GM21825 (cell line): Measurements from ENCODE around the gene MYT1.

Experiments
- ATAC-seq: cut with Tn5 transposase; IDR thresholded peaks from one replicate; pipeline ENCODE4 v1.9.1; 2021; ENCODE audit warnings: mild to moderate bottlenecking, moderate library complexity; ENCODE audit not compliant: unreplicated experiment

Gene MYT1

DNA sequence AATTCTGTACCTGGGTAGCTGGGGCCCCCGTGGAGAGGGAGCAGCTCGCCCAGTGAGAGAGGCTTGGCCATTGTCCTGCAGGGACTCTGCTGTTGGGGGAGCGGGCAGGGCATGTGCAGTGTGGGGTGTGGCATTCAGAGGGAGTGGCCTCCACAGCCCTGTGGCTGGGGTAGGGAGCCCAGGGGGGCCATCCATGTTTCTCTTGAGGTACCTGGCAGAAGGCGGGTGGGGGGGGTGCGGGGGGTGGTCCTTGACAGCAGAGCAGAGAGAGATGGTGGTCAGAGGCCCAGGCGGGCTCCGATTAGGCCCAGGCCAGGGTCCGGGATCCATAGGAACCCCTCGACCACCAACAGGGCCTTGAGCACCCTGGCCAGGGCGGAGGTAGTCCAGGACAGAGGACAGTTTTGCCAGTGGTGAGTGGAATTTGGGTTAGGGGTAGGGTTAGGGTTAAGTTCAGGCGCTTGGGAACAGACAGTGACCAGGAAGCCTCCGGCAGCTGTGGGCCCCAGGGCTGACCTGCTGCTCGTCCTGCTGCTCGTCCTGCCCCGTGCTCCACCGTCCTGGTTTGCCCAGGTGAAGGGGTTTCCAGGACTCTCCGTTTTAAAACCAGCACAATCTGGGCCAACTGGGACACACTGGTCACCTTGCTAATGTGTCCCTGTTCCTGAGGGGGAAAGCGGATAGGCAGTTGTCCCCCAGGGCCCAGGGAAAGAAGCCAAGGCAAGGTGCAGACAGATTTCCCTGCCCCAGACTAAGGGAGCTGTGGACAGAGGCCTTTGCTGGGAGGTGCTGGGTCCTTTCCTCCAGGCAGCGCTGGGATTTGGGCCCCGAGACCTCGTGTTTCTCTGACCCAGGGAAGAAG lies 24.8 kb upstream of the MYT1 start:
- ATAC-seq: no peak

DNA sequence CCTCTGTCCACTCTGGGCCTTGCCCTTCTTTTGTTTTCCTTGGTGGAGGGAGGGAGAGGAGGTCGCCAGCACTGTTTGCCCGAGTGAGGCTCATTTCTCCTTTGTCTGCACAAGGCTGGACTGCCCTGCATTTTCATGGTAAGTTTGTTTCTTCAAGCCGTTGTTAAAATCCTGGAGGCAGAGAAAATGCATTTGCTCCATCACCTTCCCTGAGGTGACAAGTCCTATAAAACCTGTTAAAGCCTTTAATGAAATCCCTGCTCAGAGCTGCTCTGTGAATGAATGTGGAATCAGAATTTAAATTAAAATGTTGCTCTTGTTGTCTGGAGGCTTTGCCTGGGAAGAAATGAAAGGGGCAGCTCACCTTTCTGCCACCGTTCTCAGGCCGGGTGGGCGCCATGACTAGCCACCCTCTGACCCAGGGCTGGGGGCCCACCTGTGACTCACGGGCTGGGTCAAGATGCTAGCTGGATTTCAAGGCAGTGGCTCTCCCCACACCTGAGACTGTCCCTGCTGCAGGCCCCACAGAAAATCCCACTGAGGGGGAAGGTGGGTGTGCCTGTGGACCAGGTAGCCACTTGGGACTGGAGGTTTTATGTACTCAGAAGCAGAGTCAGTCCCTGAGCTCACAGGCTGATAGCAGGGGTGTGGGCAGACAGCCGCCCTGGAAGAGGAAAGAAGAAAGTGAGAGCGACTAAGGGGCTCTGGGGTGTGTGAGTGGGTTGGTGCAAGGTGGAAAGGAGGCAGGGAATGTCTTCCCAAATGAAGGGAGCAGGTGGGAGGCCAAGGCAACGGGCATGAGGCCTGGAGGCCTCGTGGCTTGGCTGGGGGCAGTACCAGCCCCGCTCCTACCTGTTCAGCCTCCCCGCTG lies 24.0 kb upstream of the MYT1 start:
- no peak for ATAC-seq

GRCh38 chr20:64140956-64141355 lies 23.3 kb upstream of the MYT1 start:
- ATAC-seq: no peak

DNA sequence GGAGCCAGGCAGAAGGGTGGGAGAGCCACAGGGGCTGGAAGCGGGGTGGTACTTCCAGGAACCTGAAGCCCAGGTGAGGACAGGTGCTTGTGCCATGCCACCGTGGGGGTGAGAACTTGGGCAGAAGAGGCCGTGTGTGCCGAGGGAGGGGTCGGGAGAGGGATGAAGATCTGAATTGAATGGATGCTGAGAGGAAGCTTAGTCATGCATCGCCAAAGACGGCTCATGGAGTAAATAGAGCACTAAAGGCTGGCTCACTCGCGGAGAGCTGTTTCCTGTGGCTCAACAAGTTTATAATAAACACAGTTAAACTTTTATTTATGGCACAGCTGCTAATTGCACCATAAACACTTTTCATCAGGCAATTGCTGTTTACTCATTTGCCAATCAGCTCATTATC lies 21.7 kb upstream of the MYT1 start:
- no peak for ATAC-seq

DNA sequence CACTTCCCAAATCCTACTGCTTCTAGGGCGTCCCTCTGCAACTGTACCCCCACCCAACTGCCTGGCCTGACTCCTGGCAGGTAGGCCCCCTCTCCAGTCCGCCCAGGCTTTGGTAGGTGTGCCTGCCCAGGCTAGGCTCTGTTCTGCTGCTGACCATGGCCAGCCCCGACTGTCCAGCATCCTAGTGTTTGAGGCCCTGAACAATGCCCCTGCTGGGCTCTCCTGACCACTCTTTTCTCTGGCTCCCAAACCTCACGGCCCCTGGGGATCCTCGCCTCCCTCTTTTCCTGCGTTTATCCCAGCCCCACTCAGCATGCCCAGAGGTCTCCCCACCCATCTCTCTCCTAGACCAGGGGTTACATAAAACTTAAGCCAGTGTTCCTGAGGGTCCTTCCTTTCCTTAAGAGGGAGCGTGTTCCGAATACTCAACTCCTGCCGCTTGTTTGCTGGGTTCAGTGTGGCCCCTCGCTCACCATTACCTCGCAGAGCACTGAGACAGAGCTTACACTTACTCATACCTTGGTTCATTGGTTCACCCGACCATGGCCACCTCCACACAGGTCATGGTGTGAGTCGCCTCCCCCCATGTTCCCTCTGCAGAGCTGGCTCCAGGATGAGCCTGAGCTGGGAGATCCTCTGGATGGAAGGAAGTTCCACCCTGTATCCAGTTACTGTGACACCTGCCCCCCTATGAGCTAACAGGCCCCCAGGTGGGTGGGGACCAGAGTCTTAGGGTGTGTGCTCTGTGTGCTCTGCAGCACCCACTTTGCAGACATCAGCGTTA lies 21.0 kb upstream of the MYT1 start:
- ATAC-seq: no peak

DNA sequence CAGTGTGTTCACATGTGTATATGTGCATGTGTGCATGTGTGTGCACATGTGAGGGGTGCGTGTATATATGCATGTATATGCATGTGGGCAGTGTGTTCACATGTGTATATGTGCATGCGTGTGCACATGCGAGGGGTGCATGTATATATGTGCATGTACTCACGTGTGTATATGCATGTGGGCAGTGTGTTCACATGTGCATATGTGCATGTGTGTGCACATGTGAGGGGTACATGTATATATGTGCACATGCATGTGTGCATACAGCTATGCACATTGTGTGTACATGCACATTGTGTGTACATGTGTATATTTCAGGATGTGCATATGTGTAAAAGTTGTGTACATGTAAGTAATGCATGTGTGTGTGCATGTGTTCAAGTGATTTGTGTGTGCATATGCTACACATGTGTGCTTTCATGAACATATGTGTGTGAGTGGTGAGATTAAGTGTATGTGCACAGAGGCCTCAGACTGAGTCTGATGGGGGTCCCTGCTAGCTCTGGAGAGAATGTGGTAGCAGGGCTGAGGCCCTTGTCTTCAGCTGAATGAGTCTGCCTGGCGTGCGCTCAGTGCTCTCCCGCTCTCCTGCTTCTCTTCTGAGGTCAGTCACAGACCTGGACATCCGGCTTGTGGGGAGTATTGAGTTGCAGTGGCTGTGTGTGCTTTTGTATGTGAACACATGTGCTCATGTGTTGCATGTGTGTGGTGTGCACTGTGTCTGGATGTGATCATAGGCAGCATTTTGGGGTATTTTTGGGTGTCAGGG lies 19.9 kb upstream of the MYT1 start:
- no peak for ATAC-seq

GRCh38 chr20:64145458-64146300 lies 18.6 kb upstream of the MYT1 start:
- ATAC-seq: no peak

- ATAC-seq: no peak
Observed at GRCh38 chr20:64146301-64146935, 17.8 kb upstream of the MYT1 start.

- no peak for ATAC-seq
Observed at GRCh38 chr20:64146936-64147477, 17.2 kb upstream of the MYT1 start.

DNA sequence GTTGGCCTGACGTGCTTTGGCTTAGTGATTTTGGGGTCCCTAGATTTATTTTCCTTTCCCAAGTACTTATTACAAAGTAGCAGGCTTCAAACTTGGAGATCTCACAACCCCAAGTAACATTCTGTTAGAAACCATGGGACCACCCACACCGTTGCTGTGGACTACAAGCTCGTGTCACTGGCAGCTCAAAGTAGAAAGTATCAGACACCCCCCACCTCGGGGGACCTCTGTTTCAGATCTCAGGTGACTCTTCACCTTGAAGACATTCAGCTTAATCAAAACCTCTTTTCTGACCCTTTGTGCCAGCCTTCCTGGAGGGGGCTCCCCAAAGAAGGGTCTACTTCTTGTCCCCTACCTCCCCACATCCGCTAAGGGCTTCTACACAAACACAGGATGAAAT lies 15.7 kb upstream of the MYT1 start:
- no peak for ATAC-seq

DNA sequence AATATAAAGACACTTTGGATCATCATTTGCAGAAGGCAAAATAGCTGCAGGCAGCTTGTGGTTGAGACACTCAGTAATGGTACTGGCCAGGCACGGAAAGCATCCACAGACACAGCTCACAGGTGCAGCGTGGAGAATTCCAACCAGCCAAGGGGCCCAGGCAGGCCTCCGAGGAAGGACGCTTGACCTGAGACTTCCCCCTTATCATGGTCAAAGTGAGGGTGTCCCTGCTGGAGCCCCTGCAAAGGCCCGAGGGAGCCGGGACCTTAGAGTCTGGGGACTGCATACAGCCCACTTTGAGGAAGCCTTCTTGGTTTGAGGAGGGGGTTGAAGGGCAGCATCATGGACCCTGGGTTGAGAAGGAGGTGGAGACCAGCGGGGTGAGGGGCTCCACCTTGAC lies 15.1 kb upstream of the MYT1 start:
- ATAC-seq: no peak

DNA sequence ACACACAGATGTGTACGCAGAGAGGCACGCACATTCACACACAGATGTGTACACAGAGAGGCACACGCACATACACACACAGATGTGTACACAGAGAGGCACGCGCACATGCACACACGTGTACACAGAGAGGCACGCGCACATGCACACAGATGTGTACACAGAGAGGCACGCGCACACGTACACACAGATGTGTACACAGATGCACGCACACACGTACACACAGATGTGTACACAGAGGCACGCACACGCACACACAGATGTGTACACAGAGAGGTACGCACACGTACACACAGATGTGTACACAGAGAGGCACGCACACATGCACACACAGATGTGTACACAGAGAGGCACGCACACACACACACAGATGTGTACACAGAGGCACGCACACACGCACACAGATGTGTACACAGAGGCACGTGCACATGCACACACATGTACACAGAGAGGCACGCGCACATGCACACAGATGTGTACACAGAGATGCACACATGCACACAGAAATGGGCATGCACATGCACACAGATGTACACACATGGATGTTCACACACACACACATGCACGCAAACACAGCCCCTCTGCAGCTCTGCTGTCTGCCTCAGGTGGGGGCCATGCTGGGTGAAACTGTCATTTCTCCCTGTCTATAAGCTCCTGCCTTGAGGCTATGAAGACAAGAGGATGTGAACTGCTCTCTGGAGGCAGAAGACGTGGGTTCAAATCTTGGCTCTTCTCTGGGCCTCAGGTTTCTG lies 14.3 kb upstream of the MYT1 start:
- no peak for ATAC-seq

GRCh38 chr20:64150756-64151632 lies 13.3 kb upstream of the MYT1 start:
- ATAC-seq: no peak

DNA sequence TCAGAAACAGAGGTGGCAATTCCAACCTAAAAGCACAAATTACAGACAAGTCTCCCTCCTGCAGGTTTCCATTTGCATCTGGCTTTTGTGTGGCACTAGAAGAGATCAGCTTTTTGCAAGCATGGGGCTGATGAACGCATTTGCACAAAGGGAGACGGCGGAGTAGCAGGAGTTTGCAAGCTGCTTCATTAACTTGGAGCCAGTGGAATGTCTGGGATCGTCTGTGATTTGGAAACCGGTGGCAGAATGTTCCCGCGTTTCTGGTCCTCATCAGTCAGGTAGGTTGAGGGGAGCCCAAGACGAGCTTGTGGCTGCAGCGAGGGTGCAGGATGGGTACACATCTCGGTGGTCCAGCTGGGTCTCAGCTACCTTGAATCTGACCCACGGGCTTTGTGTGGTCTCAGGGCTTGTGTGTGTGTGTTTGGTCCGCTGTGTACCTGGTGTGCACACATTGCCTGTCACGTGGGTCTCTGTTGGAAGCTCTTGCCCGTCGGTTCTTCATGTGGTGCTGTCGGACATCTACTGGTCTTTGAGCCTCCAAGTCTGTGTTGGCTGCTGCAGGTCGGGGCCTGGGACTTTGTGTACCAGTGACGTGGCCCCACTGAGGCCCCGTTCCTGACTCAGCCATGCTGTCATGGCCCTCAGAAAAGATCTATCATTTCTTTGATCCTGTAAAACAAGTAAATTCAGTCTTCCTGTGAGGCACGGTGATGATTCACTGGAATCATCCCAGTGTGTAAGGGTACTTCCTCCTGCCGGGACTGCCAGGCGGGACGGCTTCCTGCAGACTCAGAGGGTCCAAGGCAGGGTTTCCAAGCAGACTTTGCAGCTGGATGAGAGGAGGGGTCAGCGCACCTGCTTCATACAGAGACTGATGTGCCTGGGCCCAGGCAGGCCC lies 12.4 kb upstream of the MYT1 start:
- no peak for ATAC-seq

DNA sequence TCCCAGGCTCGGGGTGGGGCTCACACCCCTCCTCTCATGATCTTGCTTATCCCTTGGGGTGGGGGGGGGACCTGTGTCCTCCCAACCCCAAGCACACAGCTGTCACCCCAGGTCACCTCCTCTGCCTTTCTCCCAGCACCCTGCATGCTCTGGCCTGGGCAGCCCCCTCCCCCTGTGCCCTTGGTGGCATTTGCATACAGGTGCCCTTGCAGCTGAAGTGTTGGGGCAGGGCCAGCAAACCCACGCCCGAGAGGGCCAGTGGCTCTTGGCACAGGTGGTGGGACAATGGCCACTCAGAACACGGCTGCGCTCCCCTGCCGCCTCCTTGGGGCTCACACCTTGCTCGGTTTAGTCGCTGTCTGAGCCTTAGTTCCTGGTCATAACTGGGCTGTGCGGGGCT lies 11.3 kb upstream of the MYT1 start:
- no peak for ATAC-seq

- no peak for ATAC-seq
Observed at GRCh38 chr20:64153410-64153809, 10.8 kb upstream of the MYT1 start.
